Neural progenitor cell (in vitro differentiated cells): ENCODE data around the gene LDLRAD4.

Experiments used
- CTCF ChIP-seq: fragments of 200-600 bp; sonication (generic); IDR thresholded peaks from 2 replicates; pipeline ENCODE4 v1.5.1; 2017; ENCODE audit warnings: antibody characterized with exemption, mild to moderate bottlenecking
- EZH2 ChIP-seq: fragments of 200-600 bp; sonication (generic); IDR thresholded peaks from 2 replicates; pipeline ENCODE4 v1.6.1; 2017; ENCODE audit warnings: antibody characterized with exemption, mild to moderate bottlenecking, moderate library complexity
- EZH2phosphoT487 ChIP-seq: fragments of 200-600 bp; sonication (generic); IDR thresholded peaks from 2 replicates; pipeline ENCODE4 v1.6.1; 2017; ENCODE audit warnings: antibody characterized with exemption

GRCh38 chr18:13485182-13485581, 266.6 kb downstream of the LDLRAD4 start:
- no peak for TF ChIP-seq CTCF
- TF ChIP-seq EZH2 = no peak
- TF ChIP-seq EZH2phosphoT487 = no peak
